ENCODE measurements around the gene GABRG3. TPM values are rescaled to one million over a fixed set of nuclear protein-coding genes. Genes with fewer than 3 reads are reported as not detected.

Gene GABRG3
- total RNA-seq, 1 donor from 2014 or later: not detected

DNA sequence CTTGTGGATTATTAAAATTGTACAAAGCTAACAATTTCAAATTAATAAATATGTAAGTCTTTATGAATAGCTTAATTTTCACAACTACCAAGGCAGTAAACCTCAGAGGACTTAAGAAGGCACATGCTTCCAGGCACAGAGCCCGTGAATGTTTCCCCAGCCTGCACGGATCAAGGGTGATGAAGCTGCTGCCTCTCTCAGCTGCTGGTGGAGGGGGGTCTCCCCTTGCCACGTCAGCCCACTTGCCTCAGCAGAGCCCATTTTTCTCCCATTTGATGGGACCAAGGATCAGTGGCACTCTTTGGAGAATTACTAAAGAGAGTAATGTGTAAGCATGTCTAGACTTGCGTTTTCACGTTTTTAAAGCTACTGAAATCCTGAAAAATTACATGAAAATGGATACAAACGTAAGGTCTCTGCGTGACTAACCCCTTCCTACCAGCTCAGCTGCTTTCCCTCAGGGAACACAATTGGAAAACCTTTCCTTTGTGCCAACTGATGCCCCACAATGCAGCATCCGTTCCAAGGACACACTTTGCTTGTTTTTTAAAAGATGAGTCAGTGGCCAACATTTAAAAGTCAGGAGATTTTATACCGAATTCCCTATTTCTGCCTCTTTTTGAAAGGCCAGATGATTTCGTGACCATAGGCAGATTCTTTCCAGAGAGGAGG is 494.1 kb downstream of the GABRG3 start:
- DNase-seq (no peak), ATAC-seq (no peak)
- intact Hi-C loops (cut with micrococcal nuclease): no loop called here

DNA sequence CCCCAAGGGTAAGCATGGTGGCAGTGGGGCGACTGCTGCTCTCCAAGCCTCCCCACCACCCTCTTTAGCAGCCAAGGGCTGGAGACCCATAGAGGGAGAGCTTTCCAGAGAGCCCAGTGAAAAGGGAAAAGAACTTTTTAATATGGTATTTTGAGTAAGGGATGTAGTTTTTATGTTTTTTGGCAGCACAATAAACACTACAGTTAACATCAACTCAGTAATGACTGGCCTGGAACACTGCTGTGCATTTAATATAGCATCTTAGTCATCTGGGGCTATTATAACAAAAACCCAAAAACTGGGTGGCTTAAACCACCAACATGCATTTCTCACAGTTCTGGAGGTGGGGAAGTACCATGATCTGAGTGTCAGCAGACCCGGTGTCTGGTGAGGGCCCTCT is 495.8 kb downstream of the GABRG3 start:
- intact Hi-C loops (cut with micrococcal nuclease): no loop called here
- DNase-seq (no peak), ATAC-seq (no peak)

DNA sequence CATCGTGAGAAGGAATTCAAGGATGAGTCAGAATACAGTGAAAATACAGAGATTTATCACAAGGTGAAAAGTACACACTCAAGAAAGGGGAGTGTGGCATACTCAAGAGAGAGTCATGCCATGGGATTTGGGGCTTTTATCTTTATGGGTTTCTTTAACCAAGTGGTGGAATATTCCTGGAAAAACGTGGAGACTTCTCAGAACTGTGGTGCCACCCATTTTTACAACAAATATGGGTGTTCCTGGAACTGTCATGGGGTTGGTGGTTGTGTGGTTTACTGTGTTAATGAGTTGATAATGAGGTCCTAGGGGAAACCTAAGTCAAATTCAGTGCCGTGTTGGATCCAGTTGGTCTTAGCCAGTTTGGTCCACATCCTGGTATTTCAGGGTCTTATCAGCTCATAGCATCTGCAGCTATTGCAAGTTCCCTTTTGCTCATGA is 497.2 kb downstream of the GABRG3 start:
- DNase-seq: no peak
- no peak for ATAC-seq
- intact Hi-C loops (cut with micrococcal nuclease): no loop called here

DNA sequence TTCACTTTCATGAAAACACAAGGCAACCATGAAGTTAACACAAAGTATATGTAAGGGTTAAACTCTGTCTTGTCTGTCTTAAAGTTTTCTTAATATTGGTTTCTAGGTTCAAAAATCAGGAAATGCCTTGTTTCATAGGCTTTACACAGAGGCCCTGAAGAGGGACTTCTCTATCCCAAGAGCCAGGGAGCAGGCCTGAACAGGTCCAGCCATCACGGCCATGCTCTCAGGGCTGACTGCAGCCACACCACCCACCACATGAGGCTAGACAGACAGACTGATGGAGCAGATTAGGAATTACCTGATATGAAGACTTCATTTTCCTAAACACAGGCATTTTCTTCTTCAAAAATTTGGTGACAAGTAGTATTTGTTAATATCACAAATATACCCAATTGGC is 502.9 kb downstream of the GABRG3 start:
- ATAC-seq (no peak), DNase-seq (no peak)
- intact Hi-C loops (cut with micrococcal nuclease): no loop called here

DNA sequence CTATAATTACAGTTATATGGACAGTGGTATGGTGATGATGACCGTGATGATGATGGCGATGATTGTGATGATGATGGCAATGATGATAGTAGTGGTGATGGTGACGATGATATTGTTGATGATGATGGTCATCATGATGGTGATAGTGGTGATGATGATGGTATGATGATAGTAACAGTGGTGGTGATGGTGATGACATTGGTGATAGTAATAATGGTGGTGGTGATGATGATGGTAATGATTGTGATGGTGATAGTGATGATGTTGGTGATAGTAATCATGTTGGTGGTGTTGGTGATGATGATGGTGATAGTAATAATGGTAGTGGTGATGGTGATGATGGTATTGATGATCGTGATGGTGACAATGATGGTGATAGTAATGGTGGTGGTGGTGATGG is 504.4 kb downstream of the GABRG3 start:
- no peak for DNase-seq
- intact Hi-C loops (cut with micrococcal nuclease): no loop called here
- no peak for ATAC-seq

DNA sequence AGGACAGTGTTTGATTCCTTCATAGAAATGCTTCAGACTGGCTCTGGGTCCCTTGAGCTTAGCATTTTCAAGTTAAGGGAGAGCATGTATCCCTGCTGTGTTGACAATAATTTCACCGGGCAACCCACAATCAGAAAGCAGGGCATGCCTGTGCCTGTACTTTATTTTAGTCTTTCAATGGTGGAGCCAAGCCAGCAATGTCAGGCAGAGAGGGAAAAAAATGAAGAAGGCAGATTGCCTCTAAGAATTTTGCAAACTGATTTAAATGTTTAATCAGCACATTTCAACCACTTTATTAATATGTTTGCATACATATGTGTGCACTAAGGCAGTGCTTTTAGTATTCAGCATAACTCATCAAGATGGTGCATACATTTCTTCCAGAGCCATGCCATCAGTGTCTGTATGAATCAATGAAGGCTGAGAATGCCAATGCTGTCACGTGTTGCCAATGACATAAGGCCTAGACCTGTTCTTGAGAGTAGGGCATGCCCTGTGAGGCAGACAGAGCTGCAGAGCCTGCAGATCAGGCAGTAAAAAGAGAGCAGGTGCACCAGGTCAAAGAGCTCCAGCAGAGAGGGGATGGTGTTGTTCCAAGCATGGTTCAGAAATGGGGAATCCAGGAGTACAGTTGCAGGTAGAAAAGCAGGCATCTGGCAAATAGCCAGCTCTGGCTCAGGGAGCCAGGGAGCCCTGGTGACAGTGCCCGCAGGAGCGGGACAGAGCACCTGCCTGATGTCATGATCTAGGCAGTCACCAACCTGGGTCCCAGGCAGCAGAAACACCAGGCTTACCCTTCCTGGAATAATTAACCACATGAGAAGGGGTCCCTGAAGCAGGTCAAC is 508.5 kb downstream of the GABRG3 start:
- ATAC-seq (peak; percentile 97), DNase-seq (no peak)
- intact Hi-C loops (cut with micrococcal nuclease): no loop called here

DNA sequence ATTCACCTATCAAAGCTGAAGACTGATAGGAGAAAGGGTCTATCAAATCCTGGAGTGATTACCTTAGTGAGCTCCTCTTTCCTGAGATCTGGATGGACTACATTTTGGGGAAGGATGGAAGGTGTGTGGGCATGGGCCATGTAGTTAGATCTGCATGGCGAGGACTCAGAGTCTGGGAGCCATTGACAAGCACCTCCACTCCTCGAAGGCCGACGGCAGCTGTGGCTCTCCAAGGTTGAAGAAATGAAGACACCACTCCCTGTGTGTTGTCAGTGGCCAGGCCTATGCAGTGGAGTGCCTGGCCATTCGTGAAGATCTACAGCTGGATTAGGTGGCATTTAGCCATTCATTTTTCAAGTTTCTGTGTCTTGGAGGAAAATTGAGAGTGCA is 509.2 kb downstream of the GABRG3 start:
- no peak for DNase-seq
- intact Hi-C loops (cut with micrococcal nuclease): no loop called here
- no peak for ATAC-seq

DNA sequence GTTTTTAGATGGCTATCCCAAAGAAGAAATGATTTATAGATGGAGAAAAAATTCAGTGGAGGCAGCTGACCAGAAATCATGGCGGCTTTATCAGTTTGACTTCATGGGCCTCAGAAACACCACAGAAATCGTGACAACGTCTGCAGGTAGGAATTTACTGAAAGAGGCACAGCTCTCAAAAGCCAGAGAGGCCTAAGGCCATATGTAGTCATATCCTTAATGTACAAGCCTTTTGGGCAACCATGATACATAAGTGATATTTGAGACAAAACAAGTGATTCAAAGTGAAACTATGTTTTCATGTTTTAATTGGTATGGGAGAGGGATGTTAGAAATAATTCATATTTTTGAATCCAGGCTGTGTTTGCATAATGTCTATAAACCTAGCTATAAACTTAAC is 509.7 kb downstream of the GABRG3 start:
- intact Hi-C loops (cut with micrococcal nuclease): no loop called here
- ATAC-seq: no peak

DNA sequence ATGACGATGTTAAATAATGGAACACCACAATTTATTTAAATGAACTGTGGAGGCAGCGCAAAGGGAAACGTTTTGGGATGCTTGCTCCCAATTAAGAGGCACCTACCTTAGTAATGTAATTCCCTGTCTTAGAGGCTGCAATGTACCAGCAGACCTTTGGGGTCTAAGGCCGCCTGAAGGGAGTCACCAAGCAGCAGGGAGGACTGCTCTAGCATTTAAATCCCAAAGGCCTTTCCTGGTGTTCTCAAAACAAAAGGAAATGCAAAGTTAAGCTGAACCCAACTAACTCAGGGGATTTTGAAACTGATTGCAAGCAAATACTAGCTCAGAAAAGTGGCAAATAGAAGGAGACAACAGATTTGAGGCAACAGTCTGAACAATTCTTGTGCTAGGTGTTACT is 510.8 kb downstream of the GABRG3 start:
- DNase-seq: no peak
- ATAC-seq: no peak
- intact Hi-C loops (cut with micrococcal nuclease): no loop called here

More for the DNA sequence above, 509.7 kb downstream of the GABRG3 start:
- no peak for DNase-seq

DNA sequence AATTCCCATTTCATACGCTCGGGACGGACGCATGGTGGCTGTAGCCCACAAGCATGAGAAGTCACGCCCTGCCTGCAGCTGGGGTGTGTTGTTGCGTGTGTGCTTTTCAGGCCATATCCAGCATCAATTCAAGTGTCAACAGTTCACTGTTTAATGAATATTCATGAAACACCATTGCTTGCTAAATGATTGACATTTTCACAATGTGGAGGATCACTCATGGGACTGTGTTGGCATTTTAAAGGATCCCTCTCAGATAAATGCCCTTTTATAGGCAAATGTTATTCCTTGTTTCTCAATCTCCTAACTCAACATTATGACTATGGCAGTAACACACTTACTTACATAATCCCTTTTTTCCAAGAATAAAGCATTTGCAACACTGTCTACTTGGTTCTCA is 511.3 kb downstream of the GABRG3 start:
- intact Hi-C loops (cut with micrococcal nuclease): no loop called here
- no peak for ATAC-seq
- DNase-seq: no peak

DNA sequence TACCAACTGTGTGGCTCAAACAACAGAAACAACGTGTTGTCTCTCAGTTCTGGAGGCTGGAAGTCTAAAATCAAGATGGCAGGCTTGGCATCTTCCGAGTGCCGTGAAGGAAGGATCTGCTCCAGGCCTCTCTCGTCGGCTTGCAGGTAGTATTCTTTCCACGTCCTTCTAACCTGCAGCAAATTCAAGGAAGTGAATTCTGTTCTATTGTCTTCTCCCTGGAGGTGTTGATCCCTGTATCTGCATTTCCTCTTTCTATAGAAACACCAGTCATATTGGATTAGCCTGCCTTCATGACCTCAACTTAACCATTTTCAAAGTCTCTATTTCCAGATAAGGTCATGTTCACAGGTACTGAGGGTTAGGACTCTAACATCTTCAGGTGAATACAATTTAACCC is 512.1 kb downstream of the GABRG3 start:
- DNase-seq (no peak), ATAC-seq (no peak)
- intact Hi-C loops (cut with micrococcal nuclease): no loop called here

DNA sequence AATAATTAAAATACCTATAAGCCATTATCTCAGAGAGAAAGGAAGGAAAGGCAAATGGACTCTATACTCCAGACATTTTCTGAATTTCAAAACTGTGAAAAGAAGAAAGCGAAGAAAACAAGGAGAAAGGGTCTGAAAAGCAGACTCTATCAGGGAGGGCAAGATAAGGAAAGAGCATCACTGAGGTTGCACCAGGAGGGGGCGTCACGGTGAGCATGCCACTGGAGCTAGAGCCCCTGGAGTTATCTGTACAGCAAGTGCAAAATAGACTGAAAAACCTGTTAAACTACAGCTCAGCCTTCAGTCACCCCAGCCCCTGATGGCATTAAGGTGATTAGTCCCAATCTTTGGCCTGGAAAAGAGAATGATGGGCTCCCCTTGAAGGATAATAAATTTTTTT is 514.3 kb downstream of the GABRG3 start:
- intact Hi-C loops (cut with micrococcal nuclease): no loop called here
- DNase-seq (no peak), ATAC-seq (no peak)

DNA sequence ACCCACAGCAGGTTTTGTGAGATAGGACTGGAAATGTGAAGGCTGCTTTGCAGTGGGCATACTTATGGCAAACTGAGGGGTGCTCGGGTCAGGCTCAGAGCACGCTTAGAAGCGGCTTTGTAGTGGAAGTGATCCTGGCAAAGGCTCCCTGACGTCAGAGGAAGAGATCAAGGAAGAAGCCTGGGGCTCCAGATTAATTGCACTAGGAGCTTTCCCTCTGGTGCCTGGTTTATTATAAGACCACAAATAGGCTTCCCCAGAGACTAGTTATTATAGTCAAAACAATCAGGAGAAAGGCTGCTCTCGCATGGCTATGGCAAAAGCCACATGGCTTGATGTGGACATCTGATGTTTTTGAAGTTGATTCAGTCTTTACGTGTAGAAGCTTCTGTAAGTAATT is 515.1 kb downstream of the GABRG3 start:
- DNase-seq: no peak
- intact Hi-C loops (cut with micrococcal nuclease): no loop called here
- no peak for ATAC-seq

DNA sequence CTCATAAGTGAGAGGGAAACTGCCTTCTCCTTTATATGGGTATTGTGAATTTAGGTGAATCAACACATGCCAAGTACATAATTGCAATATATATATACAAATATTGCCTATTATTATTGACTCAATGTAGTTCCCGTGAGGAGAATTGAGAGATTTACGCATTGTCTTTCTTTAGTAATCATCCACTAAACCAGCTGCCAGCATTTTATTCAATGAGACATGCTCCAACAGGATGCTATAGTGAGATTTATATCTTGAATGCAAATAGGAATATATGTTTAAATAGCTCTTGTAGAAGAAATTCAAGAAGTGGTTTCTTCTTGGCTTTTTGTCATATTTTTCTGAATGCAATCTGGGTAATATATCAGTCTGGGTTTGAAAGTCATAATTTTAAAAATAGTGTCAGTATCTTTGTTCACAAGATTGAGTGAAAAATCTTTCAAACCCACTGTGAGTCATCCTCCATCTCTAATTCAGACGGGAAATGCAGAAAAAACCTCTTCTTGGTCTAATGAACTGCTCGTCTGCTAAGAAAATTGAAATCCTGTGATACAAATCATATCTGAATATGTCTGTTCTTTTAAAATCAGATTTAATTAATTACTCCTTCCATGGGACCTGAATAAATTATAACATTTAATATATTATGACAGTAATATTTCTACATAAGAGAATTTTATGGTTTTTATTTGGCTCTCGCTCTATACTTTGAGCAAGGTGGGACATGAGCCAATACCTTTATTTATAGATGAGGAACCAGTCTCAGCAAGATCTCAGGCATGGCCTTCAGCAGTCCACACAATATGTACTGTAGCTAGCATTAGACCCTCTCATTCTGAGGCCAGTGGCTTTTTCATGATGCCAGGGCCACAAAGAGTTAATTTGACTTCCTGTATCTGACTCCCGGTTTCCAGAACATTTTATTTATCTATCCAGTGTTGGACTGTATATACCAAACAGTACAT is 516.0 kb downstream of the GABRG3 start:
- no peak for DNase-seq
- intact Hi-C loops (cut with micrococcal nuclease): no loop called here
- no peak for ATAC-seq

DNA sequence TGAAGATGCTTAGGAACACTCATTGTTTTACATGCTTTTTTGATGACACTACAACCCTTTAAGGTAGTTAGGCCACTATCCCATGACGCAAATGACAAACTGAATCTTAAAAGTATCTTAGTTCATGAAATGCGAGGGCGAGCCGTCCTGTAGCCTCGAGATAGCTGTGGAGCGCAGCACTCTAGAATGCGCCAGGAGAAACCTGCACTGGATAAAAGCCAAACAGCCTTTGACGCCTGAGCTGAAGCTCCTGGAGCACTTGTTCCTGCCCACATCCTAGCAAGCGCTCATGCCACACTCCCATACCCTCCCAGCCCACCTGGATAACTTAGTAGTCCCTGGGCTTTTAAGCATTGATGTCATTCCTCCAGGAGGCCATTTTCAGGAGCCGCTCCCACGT is 516.9 kb downstream of the GABRG3 start:
- no peak for ATAC-seq
- intact Hi-C loops (cut with micrococcal nuclease): no loop called here
- DNase-seq: no peak

DNA sequence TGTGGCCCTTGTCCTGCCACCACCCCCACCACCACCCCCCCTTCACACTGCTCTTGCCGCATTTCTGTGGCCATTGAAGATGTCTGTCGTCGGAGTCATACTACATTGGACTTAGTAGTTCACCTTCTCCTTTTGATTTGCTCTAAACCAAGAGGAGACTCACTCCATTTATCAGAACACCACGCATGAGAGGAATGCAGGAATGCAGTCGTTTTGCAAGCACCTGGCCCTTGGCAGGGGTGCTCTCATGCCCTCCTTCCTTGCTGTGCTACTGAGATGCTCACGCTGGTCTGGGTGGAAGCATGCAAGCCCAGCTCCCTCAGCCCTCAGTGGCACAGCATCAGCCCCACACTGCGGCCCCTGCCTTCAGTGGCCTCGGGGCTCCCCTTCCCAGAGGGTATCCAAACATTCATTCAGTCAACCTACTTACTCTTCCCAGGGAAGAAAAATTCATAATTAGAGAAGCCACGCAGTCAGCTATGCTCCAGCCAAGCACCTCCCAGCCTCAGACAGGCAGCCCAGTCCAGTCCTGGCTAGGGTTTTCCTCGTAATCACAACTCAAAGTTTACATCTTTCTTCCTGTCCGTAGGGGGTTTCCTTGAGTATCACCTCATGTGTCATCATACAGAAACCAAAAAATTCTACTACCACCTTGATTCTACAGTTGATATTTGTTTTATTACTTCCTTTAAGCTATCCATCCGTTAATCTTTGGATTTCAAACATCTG is 520.0 kb downstream of the GABRG3 start:
- no peak for ATAC-seq
- intact Hi-C loops (cut with micrococcal nuclease): no loop called here
- DNase-seq: no peak

DNA sequence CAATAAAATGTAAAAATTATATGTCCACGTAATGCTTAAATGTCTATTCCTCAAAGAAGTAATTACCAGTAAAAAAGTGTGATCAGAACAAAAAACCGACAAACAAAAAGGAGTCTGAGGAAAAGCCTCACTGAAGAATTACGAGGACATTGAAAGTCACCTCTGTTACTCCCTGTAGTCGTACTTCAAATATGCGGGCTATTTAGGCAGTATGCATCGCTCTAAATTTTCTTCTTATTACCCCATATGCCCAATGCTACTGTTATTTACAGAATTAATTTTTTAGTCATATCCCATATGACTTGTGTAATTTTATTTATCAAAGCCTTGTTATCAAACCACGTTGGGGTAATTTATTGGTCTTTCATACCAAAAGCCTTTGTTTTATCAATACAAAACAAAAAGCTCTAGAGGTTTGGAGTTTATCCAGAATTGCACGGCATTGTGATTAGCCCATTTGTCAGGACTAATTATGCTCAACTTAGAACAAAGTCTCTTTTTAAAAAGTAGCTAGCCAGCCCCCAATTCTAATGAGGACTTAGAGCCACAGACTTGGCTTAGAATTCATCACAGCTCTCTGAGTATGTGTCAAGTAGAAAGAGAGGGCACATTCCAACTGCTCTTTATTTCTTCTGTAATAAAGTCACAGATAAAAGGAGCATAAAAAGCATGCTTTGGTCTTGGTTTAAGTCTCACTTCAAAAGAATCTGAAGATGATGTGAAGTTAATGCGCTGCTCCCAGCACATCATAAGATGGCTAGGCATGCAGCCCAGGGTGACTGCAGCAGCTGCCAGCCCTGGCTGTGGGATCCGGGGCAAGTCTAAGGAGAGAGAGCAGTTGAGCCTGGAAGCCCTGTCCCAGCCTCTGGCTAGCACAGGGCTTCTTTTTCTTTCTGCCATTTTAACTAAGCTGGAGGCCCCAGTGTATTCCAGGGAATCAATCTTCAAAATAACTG is 521.0 kb downstream of the GABRG3 start:
- DNase-seq: no peak

DNA sequence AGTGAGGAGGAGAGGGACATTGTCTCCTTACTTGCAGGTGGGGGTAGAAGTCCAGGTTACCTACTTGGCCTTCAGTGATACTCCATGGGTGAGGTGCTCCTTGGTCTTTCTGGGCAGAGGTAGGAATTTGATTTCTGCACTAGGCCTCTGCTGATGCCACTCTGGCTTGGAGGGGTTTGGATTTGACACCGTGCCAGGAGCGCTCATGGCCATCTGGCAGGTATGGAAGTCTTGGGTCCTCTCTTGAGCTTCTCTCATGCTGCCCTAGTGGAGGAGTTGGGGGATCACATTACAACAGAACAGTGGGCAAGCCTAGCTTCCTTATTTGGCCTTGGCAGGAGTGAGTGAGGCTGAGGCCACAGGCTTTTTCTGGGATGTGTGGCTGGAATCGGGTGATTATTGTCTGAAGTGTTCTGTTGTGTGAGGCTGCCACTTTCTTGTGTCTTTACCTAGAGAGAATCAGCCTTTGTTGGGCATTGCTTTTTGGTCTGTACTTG is 525.0 kb downstream of the GABRG3 start:
- no peak for ATAC-seq
- no peak for DNase-seq
- intact Hi-C loops (cut with micrococcal nuclease): no loop called here

More for the DNA sequence above, 521.0 kb downstream of the GABRG3 start:
- intact Hi-C loops (cut with micrococcal nuclease): no loop called here
- no peak for ATAC-seq

Data from left ventricle myocardium superior (tissue), 1 donor.